Right lobe of liver (tissue), 4 donors: ENCODE data around the gene PAXX.

Experiments
- CTCF ChIP-seq, 4 donors: fragments of 200-600 bp in 3 of 4; fragments of 450-650 bp in 1 of 4; IDR thresholded peaks; one replicate each; pipeline versions ENCODE4 v1.5.1 to v1.8.0; 2016 to 2022; ENCODE audit warnings: antibody characterized with exemption in 4 of 4, mild to moderate bottlenecking in 2 of 4
- POLR2A ChIP-seq: fragments of 450-650 bp; IDR thresholded peaks from one replicate; pipeline ENCODE4 v1.6.1; 2017; ENCODE audit warnings: antibody characterized with exemption, mild to moderate bottlenecking
- donor health status: DM: no; HTN: no; CAD: no.
- donor health status: DM: no; HTN: no; CAD: no.
- donor health status: DM: no; HTN: yes; CAD: no.

GRCh38 chr9:137034709-137035506 lies 42.7 kb downstream of the PAXX start:
- TF ChIP-seq CTCF (IDR thresholded peaks at IDR 0.05) (peak; percentile 89 to 94 (median 89)), POLR2A (no peak)
